GM10266 (cell line): ENCODE data around the gene SLC24A3.

Experiments
- DNase-seq: peaks from one replicate; pipeline ENCODE4 v3.0.0; 2012; ENCODE audit errors: extremely low spot score
- TF ChIP-seq, protein P1 (sequence below): IDR thresholded peaks from 2 replicates; pipeline ENCODE4 v1.5.1; 2012; ENCODE audit warnings: mild to moderate bottlenecking, low read depth; ENCODE audit not compliant: control insufficient read depth, insufficient read depth; ENCODE audit errors: missing control alignments

The SLC24A3 gene

DNA sequence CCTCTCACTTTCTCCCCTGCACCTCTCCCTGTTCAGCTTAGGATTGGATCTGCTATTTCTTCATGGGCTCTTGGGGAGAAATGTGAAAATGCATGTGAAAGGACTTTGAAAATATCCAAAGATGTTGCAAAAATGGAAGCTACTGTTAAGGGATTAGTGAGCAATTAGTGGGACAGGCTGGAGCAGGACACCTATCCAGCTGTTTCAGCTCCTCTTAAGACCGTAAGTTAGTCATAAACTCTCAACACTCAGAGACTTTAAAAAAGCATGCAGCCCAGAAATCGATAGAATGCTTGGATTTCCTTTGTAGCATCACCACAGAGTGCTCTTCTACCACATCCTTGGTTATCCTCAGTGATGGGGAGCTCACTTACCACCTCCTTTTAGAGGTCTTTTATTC is 88.7 kb downstream of the SLC24A3 start:
- DNase-seq, result no peak
- TF ChIP-seq, protein P1, sequence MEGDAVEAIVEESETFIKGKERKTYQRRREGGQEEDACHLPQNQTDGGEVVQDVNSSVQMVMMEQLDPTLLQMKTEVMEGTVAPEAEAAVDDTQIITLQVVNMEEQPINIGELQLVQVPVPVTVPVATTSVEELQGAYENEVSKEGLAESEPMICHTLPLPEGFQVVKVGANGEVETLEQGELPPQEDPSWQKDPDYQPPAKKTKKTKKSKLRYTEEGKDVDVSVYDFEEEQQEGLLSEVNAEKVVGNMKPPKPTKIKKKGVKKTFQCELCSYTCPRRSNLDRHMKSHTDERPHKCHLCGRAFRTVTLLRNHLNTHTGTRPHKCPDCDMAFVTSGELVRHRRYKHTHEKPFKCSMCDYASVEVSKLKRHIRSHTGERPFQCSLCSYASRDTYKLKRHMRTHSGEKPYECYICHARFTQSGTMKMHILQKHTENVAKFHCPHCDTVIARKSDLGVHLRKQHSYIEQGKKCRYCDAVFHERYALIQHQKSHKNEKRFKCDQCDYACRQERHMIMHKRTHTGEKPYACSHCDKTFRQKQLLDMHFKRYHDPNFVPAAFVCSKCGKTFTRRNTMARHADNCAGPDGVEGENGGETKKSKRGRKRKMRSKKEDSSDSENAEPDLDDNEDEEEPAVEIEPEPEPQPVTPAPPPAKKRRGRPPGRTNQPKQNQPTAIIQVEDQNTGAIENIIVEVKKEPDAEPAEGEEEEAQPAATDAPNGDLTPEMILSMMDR, result no peak

DNA sequence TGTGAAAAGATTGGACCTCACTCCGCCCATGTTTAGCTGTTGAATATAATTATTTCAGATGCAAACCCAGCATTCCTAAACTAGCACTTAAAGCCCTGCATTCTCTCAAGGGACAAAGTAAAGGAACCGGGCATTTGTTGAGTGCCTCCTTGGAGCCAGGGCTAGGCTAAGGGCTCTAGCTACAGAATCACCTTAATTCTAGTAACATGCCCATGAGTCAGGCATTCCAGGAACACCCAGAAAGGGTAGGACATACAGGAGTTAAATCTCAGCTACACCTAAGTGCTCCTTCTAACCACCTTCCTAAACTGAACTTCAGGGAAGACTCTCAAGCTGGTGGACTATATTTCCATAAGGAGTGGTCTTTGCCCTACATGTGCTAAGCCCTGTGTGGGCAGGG is 89.4 kb downstream of the SLC24A3 start:
- TF ChIP-seq, protein P1, result no peak
- DNase-seq, result no peak

DNA sequence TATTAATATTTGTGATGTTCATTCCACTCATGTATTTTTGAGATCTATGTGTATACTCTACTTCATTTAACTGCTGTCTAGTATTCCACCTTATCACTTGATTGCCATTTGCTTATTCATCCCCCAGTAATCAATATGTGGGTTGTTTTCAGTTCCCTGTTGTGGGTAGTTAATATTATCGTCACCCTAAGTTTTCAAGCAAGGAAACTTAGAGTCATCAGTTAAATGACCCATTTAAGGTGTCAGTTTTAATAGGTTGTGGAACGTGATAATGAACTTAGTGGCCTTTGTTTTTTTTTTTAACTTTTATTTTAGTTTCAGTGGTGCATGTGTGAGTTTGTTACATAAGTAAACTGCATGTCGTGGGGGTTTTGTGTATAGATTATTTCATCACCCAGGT is 90.3 kb downstream of the SLC24A3 start:
- TF ChIP-seq, protein P1, result no peak
- DNase-seq, result no peak

DNA sequence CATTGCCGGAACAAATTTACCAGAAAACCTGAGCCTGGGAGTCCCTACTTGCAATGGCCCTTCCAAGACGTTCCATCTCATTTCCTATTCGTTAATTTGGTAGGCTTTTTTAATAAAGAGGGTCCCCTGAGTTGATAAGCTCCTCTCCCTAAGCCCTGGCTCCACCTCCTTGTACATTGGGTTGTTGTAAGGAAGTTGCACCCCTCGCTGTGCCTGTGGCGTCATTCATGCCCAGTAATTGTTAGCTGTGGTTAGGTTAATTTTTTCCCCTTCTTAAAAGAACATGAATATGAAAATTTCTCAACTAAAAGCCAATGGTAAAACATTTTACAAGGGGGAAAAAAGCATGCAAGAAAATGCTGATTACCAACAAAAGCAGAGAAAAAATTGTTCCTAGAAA is 91.9 kb downstream of the SLC24A3 start:
- TF ChIP-seq, protein P1, result no peak
- no peak for DNase-seq

DNA sequence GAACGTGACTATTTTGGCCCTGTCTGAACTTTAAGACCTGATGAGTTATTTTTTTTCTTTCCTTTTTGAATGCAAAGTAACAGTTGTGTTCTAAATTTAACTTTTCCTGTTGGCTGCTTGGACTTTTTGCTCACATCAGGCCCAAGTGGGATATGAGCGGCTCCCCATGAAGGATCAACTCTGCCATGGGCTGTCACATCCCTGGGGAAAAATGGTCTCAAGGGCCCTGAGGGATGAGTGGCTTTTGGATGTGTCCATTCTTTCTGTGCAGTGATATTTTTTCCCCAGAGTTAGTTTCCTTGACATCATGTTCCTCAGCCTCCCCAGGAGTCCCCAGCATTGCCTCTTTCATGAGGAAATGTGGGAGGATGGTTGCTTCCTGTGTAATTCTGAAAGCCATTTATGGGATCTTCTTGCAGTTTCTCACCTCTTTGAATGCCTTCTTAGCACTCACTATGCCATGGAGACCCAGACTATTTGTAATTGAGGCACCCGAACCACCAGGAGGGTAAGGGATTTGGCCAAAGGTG is 92.5 kb downstream of the SLC24A3 start:
- TF ChIP-seq, protein P1, result no peak
- DNase-seq, result no peak

DNA sequence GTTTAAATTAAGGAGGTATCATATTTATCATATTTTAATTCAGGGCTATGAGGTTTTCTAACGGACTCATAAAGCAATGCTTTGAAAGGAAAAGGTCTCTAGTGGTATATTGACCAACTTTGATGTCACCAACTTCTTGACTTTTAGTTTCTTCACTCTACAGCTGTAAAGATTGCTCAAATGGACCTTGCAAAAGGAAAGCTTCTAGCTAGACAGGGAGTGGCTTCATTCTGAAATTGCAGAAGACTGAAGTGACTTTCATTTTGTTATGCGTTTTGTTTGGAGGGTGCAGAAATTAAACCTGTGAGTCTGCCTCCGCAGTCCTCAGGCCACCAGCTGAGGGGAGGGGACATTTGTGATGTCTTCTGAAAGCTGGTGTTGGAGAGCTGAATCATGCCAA is 95.7 kb downstream of the SLC24A3 start:
- no peak for DNase-seq
- TF ChIP-seq, protein P1, result no peak

DNA sequence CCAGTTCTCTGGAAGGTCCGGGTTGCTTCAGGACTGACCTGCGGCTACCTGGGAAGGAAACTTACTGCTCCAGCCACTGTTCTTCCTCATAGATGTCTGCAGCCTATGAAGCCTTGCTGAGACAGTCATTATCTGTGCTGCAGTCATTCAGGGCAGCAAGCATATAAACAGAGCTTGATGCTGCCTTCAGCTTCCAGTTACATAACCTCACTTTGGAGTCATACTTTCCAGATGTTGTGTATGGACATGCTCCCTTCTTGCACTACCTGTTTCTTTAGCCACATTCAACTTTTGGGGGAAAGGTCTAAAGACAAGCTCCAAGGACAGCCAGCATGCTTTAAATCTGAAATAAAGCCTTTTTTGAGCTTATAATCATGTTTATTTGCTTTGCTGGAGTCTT is 98.1 kb downstream of the SLC24A3 start:
- DNase-seq, result no peak
- TF ChIP-seq, protein P1, result no peak
